KBM-7 (cell line): Measurements from ENCODE around the gene HK3.

Source experiments
- DNase-seq: peaks from one replicate; pipeline ENCODE4 v3.0.0-alpha.2; 2015
- in situ Hi-C: fragments of 300-500 bp; cut with MboI; formaldehyde crosslinking; loops from 2 replicates; pipeline ENCODE4 v1.14.3; 2020; ENCODE audit warnings: low sequenced_read_pairs, low pct_unique_long_range_greater_than_20kb, mixed read lengths

The HK3 gene

DNA sequence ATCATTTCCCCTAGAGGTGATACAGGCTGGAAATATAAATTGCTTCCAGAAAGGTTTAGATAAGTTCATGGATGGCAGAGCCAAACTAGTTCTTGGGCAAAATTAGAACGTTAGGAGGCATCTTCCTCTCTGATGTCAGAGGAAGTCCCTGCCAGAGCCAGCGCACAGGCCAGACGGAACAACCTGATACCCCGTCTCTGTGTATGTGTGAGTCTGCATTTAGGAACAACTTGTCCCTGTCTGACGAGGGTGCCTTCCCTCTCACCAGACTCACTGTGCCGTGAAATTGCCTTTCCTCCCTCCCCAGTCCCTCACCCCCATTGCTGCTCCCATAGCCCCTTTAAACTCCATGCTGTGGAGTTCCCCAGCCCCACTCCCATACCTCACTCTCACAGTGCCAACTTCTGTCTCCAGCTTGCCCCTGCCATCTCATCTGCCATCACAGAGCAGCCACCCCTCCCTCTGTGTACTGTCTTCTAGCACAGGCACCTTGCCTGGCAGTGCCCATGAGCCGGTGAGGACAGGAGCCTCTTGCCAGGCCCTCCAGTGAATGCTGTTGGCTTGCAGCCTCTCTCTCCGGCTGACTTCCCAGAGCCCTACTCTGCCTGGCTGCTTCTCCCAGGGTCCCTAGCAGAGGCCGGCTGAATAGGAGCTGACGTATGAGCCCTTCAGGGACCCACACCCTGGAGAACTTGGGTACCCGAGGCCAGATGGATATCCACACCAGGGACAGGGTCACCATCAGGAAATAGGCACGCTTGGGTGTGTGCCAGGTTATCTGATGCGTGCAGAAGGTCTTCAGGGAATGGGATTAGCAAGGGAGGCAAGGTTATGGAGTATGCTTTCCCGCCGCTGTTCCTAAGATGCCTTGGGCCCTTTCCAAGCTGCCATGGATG lies 62.1 kb downstream of the HK3 start:
- no peak for DNase-seq
- in situ Hi-C loops: no loop called here

DNA sequence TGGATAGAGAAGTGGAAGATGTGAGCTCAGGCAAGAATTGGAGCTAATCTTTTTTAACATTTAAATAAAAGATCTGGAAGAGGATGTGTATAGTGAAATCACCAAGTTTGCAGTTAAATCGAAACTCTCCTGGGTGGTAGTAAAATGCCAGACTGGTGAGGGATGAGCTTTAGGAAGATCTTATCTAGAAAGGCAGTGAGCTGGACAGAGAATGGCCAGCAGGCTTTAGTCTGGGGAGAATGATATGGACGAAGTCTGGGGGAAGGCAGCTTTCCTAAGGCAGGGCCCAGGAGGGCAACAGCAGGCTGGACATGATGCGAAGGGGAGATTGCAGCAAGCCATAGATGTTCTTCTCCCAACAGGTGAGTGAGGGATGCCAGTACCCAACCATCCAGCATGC lies 63.2 kb downstream of the HK3 start:
- DNase-seq: no peak
- in situ Hi-C loops: no loop called here

DNA sequence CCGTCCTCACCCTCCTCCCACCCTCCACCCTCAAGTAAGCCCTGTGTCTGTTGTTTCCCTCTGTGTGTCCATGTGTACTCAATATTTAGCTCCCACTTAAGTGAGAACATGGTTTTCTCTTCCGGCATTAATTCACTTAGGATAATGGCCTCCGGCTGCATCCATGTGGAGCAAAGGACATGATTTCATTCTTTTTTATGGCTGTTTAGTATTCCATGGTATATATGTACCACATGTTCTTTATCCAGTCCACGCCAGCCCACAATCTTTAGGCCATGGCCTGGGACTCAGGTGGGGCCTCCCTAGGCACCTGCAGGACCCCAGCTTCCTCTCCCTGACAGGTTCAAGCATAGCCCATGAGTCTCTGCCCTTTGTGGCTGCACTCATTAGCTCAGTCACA lies 65.9 kb downstream of the HK3 start:
- in situ Hi-C loops: no loop called here
- no peak for DNase-seq

DNA sequence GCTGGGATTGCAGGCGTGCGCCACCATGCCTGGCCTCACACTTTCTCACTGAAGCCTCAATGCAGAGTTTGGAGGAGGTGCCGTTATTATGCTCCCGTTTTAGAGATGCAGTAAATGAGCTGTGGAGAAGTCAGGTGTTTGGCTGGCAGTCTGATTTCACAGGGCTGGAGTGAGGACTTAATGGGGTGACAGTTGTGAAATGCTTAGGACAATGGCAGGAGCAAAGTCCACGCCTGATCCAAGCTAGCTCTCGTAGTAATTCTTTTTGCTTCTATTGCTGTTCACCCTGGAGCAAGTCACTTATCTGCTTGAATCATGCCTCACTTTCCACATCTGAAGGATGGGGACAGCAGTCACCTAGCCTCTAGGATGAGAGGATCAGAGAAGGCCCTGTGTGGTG lies 67.0 kb downstream of the HK3 start:
- no peak for DNase-seq
- in situ Hi-C loops: no loop called here

DNA sequence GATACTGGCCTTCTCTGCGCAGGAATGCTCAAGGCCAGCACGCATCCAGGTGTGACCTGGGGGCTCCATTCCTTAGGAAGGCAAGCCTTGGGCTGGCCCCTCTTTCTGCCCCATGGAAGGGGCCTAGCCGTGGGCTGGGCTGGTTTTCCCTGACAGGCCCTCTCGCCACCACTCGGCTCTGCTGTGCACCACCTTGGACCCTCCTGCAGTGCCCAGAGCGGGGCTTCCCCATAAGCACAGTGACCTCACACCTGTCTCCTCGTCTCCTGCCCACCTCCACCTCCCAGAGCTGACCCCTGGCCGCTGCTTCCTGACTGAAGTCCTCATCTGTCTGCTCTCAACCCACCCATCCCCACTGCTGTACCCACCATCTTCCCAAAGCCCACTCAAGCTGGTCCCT lies 67.7 kb downstream of the HK3 start:
- in situ Hi-C loops: no loop called here
- no peak for DNase-seq

DNA sequence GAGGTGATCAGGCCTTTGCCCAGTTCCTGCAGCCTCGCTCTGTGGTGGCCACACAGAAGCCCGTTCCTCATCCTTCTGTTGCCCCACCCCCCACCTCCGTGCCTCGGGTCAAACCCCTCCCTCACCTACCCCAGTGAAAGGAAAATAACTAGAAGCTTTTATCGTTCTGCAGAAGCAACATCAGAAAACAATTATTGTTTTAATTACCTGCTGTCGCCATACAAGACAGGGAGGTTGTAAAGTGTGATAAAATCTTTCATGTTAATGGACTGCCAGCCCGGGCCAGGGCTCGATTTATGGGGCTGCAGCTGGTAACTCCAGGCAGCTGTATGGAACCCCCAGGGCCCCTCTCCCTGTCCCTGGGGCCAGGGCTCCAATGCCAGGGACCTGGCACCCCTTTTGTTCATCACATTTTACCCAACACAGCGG lies 68.1 kb downstream of the HK3 start:
- DNase-seq: no peak
- in situ Hi-C loops: no loop called here
